GM19240 (cell line): ENCODE data around the gene PDE7B.

Experiments
- DNase-seq: peaks from one replicate; pipeline ENCODE4 v3.0.0; 2011; ENCODE audit warnings: low spot score; ENCODE audit not compliant: insufficient read length

Gene PDE7B

GRCh38 chr6:135851442-135852271 is at the start of gene PDE7B:
PDE7B (plus strand) TSS chr6:135851701.
- DNase-seq, result peak; percentile 8

DNA sequence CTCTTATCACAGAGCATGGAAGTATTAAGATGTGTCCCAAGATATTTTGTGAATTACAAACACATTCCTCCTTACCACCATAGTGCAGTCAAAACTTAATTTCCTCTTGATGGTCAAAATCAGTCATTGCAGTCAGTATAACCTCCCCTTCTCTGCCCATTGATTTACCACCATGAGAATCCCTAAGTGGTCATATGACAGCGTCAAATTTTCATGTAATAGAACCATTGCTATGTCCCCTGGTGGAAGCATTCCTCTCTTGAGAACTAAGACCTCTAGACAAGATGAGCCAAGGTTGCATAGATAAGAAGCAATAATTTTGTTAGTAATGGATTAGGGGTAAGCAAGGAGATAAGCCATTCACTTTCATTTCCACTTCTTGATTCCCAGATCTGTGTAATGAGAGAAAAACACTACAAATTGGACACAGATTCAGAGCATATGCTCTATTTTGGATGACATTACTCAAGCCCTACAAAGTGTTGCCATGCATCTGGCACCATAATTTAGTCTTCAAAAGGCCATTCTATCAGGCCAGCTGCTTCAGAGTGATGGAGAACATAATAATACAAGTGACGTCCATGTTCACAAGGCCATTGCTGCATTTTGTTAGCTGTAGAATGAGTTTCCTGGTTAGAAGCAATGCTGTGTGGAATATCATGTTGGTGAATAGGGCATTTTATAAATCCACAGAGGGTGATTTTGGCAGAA is 49.6 kb upstream of the PDE7B start:
- no peak for DNase-seq

GRCh38 chr6:135810486-135810885 is 41.0 kb upstream of the PDE7B start:
- no peak for DNase-seq

- no peak for DNase-seq
Observed at GRCh38 chr6:135811170-135811569, 40.3 kb upstream of the PDE7B start.

DNA sequence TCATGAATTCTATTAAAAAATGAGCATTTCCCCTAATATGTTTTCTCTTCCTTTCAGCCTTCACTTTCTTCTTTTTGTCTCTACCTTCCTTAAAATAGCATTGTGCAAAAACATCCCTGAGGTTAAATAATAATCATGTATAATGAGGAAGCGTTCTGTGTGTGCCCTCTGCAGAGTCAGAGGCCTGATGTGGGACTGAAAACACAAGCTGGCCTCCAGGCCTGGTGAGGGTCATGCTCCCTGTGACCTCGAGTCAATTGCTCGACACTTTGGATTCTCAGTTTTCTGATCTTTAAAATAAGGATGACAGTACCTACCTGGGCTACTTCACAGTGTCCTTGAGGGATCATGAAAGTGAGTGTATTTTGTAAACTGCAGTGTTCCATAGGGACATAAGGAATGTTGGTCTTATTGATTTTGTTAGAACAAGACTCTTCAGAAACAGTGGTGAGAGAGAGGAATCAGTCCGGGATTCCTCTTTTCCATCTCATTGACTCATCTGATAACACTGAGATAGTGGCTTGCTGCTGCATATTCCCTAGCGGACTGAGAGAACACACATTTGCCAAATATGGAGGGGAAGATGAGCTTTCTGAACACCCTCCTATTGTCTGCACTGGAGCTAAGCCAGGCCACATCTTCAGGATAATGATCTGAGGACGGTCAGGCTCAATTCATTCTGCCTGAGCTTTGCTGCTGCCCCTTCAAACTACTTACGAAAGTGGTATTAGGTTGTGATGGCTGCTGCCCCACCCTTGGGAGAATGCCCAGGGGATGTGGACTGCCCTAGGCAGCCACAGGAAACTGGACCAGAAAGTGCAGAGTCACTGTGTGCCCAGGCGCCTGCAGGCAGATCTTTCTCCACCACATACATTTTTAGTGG is 39.6 kb upstream of the PDE7B start:
- DNase-seq, result no peak

- no peak for DNase-seq
Observed at GRCh38 chr6:135813401-135813800, 38.1 kb upstream of the PDE7B start.

- DNase-seq, result no peak
Observed at GRCh38 chr6:135814043-135814442, 37.5 kb upstream of the PDE7B start.

DNA sequence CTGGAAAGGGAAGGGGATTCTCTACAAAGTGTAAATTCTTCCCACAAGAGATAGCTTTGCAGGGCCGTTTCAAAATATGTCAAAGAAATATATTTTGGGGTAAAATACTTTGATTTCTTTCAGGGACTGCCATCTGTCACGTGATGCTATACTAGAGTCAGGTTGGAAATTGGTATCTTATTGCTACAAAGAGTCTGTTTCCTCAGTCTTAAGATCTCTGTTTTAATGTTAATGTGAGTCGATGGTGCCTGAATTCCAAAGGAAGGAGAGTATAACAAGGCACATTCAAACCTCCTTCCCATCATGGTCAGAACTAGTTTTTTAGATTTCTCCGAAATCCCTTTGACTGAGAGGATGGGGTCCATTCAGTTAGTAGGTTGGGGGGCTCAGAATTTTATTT is 36.3 kb upstream of the PDE7B start:
- DNase-seq, result no peak

DNA sequence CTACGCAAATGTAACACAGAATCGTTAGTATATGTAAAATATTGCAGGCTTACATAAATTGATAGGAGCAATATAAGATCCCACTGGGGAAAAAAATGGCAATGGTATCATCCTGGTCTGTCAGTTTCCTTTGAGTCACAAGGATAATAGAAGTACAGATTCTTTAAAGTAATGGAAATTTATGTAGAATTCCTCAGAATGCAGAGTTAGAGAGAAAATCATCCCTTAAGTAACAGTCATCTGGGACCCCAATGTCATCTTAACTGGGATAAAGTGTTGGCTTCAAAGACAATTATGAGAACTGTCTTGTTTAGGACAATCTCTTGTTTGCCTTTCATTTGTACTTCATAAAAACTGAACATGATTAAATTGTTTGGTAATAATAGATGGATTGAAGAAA is 34.5 kb upstream of the PDE7B start:
- no peak for DNase-seq

GRCh38 chr6:135819665-135820064 is 31.8 kb upstream of the PDE7B start:
- DNase-seq, result no peak

- DNase-seq, result no peak
Observed at GRCh38 chr6:135820340-135820739, 31.2 kb upstream of the PDE7B start.

DNA sequence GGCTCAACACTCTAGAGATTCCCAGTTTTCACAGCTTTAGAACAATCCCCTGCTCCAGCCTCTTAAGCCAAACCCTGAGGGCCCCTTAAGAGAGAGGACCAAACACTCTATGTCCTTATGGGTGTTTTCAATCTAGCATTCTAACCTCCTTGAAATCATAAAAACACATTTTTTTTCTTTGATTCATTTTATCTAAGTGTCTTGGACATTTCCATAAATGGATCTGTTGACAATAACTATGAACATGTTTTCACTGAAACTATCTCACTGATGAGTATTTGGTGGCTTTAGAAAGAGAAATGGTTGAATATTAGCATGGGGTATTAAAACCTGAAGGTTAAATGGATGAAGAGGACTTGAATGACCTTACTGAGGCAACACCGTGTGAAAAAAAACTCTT is 27.6 kb upstream of the PDE7B start:
- no peak for DNase-seq

- DNase-seq, result no peak
Observed at GRCh38 chr6:135826236-135826804, 25.2 kb upstream of the PDE7B start.

DNA sequence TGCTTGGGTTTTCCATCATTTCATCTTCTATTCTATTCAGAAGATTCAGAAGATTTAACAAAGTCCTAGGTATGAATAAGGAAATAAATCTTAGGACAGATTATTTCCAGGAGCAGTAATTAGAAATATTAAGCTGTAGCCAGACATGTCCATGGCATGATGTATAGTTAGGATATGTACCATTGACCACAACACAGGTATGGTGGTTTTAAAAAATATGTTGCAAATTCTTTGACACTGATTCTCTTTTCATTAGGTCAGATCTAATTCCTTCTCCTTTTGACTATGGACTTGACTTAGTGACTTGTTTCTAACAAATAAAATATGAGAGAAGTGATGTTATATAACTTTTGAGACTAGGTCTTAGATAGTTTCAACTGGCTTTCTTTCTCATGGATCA is 23.5 kb upstream of the PDE7B start:
- no peak for DNase-seq

GRCh38 chr6:135830452-135830881 is 21.0 kb upstream of the PDE7B start:
- DNase-seq, result no peak

GRCh38 chr6:135831016-135831415 is 20.5 kb upstream of the PDE7B start:
- no peak for DNase-seq

DNA sequence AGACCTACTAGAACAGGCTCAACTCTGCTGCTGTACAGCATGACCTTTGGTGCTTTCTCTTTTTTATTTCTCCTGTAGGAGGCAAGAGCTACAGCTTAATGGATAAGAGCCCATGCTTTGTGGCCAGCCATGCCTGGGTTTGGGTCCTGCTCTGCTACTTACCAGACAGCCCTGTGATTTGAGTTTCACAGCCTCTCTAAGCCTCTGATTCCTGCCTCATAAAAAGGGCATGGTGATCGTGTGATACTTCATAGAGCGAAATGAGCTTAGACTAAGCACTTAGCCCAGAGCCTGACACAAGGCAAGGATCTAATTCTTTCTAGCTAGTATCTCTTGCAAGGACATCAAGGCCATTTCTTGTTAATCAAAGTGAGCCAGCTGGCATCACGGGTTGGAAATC is 19.3 kb upstream of the PDE7B start:
- no peak for DNase-seq

GRCh38 chr6:135833771-135834170 is 17.7 kb upstream of the PDE7B start:
- DNase-seq, result no peak

GRCh38 chr6:135837735-135838449 is 13.6 kb upstream of the PDE7B start:
- DNase-seq, result no peak

- no peak for DNase-seq
Observed at GRCh38 chr6:135839121-135839520, 12.4 kb upstream of the PDE7B start.
